ENCODE data around the gene MEGF6. TPM values are rescaled to one million over a fixed set of nuclear protein-coding genes. Genes with fewer than 3 reads are reported as not detected.
"Not testable (repeated sequence)": the region's sequence is repeated elsewhere in the genome, so short reads cannot be mapped to it uniquely, and the experiment has no call there.

The MEGF6 gene
- total RNA-seq, 1 donor from 2014 or later = 12.5 TPM

DNA sequence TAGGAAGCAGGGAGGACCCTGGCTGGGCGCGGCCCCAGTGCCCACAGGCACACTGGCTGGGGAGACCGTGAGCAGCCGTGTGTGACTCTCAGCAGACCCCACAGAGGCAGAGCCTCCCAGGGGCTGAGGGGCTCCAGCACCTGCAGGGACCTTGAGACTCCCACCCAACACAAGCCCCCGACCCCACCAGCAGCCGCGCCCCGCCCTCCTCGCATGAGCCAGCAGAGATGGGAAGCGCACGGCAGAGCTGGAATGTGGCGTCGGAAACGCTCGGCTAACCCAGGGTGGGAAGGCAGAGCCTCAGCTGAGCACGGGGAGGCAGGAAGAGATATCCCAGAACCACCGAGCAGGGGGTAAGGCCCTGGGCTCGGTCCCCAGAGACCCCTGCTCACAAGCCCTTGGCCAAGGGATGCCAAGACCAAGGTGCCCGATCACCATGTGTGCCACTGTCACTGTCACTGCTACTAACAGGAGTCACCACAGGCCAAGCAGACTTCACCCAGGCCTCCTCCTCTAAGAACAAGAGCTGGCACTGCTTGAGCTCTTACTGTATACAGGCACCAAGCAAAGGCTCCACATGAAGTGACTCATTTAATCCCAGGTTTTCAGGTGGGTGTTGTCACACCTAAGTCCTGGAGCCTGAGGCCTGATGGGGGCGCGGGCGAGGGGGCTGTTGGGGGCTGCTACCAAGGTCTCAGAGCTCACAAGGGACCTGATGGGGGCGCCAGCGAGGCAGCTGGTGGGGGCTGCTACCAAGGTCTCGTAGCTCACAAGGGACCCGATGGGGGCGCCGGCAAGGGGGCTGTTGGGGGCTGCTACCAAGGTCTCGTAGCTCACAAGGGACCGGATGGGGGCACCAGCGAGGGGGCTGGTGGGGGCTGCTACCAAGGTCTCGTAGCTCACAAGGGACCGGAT is 20.1 kb downstream of the MEGF6 start:
- ATAC-seq = no peak

GRCh38 chr1:3590139-3590763 is 21.1 kb downstream of the MEGF6 start:
- no peak for ATAC-seq

GRCh38 chr1:3588395-3588794 is 22.9 kb downstream of the MEGF6 start:
- no peak for ATAC-seq

GRCh38 chr1:3586986-3587759 is 24.1 kb downstream of the MEGF6 start:
- ATAC-seq = no peak

GRCh38 chr1:3585940-3586568 is 25.3 kb downstream of the MEGF6 start:
- ATAC-seq = no peak

GRCh38 chr1:3585353-3585868 is 25.9 kb downstream of the MEGF6 start:
- ATAC-seq = not testable (repeated sequence)

DNA sequence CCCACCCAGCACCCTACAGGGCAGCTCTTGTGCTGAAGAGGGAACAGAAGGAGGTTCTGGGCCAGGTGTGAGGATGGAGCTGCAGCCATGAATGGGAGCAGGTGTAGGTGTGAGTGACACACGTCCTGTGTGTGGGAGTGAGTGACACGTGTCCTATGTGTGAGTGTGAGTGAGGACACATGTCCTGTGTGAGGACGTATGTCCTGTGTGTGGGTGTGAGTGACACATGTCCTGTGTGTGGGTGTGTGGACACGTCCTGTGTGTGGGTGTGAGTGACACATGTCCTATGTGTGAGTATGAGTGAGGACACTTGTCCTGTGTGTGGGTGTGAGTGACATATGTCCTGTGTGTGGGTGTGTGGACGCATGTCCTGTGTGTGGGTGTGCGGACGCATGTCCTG is 26.4 kb downstream of the MEGF6 start:
- no peak for ATAC-seq

DNA sequence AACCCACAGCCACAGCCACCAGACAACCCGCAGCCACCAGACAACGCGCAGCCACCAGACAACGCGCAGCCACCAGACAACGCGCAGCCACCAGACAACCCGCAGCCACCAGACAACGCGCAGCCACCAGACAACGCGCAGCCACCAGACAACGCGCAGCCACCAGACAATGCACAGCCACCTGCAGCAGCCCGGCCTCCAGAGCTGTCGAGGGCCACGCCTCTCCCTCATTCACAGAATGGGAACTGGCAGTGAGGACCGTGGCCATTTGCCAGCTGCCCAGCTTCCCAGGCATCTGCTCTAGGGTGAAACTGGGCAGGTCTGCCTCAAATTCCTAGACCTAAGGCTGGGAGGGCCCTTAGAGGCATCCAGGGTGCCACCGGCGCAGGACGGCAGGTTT is 27.6 kb downstream of the MEGF6 start:
- ATAC-seq = not testable (repeated sequence)

DNA sequence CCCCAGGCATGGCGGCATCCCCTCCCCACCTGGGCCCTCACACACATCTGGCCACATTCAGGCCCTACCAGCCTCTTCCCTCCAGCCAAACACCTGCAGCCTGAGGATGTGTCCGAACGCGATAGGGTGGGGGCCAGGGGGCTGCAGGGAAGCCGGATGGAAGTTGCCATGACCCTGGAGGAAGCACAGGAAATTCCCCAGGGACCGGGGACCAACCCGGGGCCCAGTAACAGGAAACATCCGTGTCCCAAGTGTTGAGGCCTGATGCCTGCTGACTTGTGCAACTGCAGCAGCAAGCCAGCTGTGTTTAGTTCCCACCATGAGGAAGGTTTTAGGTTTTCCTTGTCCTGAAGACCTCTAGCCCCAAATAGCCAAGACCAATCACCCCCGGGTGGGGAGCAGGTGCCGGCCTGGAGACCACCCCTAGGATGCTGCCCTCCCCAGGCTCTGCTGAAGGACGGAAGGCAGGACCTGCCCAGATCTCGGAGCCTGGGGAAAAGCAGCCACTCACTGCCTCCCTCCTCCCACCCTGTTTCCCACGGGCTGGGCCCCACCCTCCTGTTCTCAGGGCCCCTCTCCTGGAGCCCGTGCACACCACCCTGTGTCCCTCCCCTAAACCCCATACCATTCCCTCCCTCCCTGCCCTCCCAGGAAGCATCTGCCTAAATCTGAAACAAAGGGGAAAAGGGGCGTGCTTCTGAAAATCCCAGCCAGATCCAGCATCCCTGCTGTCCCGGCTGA is 29.8 kb downstream of the MEGF6 start:
- ATAC-seq = no peak

DNA sequence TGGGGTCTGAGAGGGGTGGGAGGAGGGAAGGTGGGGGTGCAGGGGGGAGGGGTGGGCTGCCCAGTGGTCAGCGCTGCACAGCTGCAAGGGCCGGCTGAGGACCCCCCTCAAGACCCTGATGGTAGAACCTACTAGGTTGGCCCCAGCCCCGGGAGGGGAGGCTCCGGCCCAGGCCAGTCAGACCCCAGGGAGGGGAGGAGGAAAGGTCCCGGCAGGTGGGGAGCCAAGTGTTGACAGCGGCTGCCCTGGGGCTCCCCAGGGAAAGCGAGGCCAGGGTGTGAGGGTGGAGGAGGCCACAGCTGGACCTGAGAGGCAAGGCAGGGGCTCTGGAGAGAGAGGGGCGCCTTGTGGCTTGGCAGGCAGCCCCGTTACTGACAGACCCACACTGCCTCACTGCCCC is 31.1 kb downstream of the MEGF6 start:
- no peak for ATAC-seq

DNA sequence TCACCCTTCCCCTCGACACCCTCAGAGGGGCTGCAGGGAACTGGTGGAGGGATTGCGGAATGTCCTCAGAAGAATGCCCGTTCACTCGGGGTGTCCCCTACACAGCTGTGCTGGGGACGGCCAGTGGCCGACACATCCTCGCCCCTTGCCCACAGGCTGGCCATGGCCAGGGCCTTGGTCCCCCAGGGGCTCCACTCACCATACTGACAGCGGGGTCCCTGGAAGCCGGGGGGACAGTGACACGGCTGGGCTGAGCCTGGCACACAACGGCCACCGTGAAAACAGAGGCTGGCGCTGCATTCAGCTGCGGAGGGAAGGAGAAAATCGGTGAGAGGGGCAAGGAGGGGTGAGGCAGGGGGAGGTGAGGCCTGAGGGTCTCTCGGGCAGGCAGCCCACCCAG is 31.7 kb downstream of the MEGF6 start:
- ATAC-seq = no peak

GRCh38 chr1:3578906-3579305 is 32.4 kb downstream of the MEGF6 start:
- ATAC-seq = no peak

DNA sequence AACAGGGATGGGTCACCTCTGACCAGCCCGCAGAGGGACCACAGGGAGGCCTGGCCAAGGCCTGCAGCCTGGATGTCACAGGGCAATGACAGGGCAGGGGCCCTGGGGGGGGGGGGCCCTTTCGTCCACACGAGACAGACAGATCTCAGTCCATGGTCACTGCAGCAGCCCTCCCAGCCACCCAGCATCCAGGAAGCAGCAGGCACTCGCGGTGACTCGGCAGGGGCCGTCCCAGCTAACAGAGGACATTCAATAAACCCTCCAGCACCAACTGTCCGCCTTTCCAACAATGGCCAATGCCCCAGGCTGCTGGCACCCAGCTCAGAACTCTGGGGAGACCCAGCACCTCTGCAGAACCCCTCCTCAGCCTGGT is 32.9 kb downstream of the MEGF6 start:
- peak; percentile 4 for ATAC-seq

DNA sequence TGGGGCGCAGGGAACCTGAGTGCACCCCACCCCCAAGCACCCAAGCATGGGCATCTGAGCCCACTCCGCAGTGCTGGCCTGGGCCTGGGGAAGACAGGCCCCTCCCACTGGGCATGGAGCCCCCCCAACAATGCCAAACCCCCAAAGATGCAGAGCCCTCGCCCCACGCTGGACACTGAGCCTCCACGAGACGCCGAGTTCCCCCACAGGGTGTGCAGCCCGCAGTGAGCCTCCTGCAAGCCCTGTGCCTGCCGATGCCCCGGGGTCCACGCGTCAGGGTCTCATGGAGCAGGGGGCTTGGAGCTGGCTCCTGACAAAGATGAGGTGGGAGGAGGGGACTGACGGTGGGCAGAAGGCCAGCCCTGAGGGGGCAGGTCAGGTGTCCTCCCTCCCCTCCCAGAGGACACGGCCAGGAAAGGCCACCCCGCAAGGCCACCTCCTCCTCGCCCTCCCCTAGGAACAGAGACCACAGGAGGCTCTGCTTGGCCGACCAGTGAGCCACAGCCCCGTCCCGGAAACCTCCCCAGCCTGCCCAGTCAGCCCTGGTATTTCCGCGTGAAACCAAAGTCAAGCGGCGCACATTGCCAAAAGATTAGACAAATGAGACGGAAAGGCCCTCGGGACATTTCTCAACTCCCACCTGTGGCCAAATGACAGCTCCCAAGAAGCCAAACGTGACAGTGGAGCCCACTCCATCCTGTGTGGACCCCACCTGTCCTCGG is 33.4 kb downstream of the MEGF6 start:
- ATAC-seq = peak; percentile 47

GRCh38 chr1:3577300-3577699 is 34.0 kb downstream of the MEGF6 start:
- no peak for ATAC-seq

DNA sequence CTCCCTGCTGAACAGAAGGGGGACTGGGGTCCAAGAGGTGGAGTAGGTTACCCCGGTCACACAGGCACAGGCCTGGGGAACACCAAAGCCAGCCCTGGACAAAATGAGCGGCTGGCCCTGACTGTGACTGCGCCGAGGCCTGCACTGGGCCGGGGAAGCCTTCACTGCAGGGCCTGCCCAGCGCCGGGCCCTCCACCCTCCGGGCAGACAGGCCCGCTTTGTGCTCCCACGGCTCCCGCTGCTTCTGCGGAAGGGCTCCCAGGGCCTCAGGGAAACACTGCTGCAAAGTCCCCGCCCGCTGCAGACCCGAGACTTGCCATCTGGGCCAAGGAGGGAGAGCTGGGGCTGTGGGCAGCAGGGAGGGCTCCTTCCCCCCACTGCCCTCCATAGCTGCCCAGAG is 35.3 kb downstream of the MEGF6 start:
- ATAC-seq = no peak

DNA sequence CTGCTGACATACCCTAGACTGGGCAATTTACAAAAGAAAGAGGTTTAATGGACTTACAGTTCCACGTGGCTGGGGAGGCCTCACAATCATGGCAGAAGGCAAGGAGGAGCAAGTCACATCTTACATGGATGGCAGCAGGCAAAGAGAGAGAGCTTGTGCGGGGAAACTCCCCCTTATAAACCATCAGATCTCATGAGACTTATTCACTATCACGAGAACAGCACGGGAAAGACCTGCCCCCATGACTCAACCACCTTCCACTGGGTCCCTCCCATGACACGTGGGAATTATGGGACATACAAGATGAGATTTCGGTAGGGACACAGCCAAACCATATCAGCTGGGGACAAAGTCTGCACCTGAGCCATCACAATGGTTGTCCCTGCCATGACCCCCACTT is 35.8 kb downstream of the MEGF6 start:
- not testable (repeated sequence) for ATAC-seq

GRCh38 chr1:3573500-3573899 is 37.8 kb downstream of the MEGF6 start:
- ATAC-seq = no peak

GRCh38 chr1:3572638-3573037 is 38.7 kb downstream of the MEGF6 start:
- not testable (repeated sequence) for ATAC-seq

DNA sequence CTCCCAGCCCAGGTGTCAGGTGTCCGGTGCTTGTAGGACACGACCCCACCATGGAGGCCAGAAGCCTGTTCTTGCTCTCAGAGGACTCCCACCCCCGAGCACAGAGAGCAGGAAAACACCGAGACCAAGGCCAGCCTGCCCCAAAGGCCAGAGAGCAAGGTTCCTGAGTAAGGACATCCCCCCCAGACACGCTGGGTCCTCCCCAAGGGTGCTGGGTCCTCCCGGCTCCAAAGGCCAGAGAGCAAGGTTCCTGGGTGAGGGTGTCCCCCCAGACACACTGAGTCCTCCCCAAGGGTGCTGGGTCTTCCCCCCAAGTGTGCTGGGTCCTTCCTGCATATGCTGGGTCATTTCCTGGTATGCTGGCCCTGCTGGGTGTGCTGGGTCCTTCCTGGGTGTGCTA is 40.0 kb downstream of the MEGF6 start:
- no peak for ATAC-seq

Measured in esophagus mucosa (tissue), 1 donor.